GM18502 (cell line): Measurements from ENCODE around the gene PHF1.
A peak's percentile ranks its signal among the peaks of the same experiment; 100 is the strongest.

Experiments used
- ATAC-seq: cut with Tn5 transposase; IDR thresholded peaks from one replicate; pipeline ENCODE4 v1.9.1; 2021; ENCODE audit warnings: mild to moderate bottlenecking; ENCODE audit not compliant: unreplicated experiment, poor library complexity

The PHF1 gene

DNA sequence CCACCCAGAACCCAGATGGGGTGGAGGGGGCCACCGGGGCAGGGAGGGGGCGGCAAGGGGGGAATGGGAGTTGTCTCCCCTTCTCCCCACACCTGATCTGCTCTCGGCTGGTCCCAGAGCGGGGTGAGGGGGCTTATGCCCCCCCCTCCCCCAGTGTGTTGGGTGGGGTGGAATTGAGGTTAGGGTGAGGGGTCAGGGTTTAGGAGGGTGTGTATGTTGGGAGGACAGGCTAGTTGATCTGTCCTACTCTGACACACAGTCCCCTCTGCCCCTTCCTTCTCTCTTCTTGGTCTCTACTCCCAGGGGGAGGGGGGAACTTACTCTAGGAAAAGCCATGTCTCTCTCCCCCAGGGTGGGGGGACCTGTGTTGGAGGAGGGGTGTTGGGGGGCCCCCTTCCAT is 41.7 kb downstream of the PHF1 start:
- ATAC-seq: no peak

DNA sequence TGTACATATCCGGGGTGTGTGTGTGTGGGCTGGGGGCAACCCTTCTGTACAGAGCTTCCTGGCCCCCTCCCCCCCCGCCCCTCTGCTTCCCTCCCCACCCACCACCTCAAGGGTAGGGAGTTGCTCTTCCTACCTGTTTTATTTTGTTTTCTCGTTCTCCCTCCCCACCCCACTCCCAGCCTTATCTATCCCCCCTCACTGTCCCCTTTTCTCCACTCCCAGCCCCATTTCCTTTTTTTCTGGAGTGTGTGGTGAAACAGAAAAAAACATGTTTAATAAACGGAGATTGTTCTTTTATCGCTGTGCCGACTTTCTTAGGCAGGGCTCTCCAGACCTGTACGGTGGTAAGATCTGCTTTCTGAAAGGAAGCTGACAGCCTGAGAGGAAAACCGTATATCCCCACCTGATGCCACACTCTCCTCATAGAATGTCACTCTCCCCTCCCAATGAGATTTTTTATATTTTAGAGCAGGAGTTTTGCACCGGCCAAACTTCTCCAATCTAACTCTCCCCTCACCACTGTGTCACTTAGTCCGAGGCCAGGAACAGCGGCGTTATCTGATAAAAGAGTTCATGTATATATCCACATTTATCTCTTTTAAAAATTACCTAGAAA is 42.7 kb downstream of the PHF1 start:
- no peak for ATAC-seq

DNA sequence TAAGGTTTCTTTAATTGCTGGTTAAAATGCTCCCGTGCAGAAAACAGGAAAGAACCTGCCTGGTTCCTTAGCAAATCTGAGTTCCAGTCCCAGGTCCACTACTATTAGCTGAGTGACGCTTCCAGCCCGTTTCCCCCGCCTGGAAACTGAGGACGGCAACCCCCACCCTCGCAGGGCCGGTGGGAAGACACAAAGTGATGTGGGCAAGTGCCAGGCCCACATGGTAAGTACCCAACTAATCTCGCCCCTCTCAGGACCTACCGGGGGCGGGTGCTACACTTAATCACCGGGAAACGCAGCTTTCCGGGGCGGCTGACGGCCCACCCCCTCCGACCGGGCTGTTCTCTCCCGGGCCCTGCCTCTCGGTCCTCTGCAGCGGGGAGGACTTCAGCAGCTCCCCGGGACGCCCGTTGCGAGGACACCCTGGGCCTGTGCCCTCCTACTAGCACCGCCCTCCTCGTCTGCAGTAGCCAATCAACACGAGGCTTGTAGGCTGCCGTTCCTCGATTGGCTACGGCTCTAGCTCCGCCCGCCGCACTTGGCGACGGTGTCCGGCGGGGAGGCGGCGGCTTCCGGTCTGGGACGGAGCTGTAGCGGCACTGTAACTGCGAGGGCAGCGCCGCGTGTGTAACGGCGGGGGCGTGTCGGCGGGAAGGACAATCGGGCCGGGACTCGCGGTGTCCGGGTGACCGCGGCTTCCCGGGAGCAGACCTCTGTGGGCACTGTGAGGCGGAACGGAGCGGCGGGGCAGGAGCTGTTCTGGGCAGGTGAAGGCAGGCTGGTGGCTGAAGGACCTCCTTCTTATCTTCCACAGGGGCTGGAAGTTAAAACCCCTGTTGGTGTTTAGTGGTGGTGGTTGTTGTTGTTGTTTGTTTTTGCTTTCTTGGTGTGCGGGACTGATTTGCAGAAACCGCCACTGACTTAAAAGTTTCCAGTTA is 43.5 kb downstream of the PHF1 start, which contains the start of gene ZBTB9:
TSS of gene ZBTB9 (plus strand) at position 568 of the 938 bp plus-strand sequence. CDS start 525 bp downstream, outside the sequence.
- peak; percentile 97 for ATAC-seq

DNA sequence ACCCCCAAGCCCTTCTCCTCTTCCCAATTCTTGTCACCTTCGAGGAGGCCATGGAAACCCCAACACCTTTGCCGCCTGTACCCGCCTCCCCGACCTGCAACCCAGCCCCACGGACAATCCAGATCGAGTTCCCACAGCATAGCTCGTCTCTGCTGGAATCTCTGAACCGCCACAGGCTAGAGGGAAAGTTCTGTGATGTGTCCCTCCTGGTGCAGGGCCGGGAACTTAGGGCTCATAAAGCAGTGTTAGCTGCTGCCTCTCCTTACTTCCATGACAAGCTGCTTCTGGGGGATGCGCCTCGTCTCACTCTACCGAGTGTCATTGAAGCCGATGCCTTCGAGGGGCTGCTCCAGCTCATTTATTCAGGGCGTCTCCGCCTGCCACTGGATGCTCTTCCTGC is 44.2 kb downstream of the PHF1 start:
- no peak for ATAC-seq

DNA sequence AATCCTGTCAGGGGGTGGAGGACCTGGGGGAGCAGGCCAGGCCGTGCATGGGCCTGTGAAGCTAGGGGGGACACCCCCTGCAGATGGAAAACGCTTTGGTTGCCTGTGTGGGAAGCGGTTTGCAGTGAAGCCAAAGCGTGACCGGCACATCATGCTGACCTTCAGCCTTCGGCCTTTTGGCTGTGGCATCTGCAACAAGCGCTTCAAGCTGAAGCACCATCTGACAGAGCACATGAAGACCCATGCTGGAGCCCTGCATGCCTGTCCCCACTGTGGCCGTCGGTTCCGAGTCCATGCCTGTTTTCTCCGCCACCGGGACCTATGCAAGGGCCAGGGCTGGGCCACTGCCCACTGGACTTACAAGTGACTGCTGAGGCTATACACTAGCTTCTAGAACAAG is 45.3 kb downstream of the PHF1 start:
- no peak for ATAC-seq

DNA sequence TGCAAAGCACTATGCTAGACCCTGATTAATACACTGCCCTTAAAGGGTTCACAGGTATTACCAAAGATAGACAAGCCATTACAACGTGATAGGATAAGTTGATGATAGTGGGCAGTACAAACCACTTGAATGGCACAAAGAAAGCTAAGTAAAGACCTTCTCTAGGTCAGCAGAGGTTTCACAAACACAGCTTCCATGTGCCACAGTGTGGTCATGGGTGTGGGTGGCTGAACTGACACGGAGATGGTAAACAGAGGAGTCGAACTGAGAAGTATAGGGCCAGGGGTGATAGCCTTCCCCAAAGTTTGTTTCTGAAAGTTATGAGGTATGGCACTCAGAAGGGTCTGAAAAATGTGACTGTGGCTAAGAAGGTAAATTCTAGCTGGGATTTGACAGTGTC is 47.9 kb downstream of the PHF1 start:
- no peak for ATAC-seq

DNA sequence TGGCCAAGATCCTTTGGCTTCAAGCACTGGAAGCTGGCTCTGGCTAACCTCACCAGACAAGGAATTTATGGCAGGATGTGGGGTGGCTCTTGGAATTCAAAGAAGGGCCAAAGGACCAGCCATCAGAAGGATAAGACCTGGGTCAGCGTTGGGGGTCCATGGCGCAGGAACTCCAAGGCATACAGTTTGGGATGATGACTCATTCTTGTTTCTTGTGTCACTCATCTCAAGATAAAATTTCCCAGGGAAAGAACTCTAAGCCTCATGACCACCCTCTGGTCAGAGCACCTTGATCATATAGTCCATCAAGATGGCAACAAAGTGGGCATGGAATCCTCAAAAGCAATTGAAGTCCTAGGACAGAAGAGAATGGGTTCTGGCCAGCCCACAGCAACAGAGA is 48.4 kb downstream of the PHF1 start:
- no peak for ATAC-seq
